ENCODE data around the gene IGFALS. TPM values are rescaled to one million over a fixed set of nuclear protein-coding genes. Genes with fewer than 3 reads are reported as not detected.
A peak's percentile ranks its signal among the peaks of the same experiment; 100 is the strongest.

IGFALS gene
- total RNA-seq, 2 donors from 2014 or later, result not detected

DNA sequence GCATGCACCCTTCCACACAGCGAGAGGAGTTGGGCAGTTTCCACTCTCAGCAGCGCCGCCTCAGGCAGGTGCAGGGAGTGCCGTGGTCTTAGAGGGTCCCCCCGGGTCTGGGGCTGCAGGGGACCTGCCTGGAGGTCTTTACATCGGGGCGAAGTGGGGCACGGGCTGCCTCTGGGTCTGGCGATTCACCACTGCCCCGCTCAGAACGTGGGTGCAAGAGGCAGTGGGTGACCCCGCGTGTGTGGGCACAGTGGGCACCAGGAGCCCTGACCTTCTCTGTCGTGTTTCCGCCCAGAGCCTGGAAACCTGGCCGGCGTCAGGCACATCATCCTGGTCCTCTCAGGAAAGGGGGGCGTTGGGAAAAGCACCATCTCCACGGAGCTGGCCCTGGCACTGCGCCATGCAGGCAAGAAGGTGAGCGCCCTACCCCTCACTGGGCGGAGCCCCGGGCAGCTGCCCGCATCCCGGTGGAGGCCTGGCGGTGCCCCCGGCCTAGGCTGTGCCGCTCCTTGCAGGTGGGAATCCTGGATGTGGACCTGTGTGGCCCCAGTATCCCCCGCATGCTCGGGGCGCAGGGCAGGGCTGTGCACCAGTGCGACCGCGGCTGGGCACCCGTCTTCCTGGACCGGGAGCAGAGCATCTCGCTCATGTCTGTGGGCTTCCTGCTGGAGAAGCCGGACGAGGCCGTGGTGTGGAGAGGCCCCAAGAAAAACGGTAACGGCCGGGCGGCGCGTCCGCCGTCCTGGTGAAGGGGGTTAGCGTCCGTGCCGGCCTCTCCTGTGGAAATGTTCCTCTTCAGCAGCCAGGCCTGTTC, 7.1 kb downstream of the IGFALS start:
- H3K4me1 ChIP-seq (ENCODE audit: control insufficient read depth, insufficient read depth, low read length), result peaks cover under 1% of the 10 kb centered on the region
- Mint-ChIP-seq H3K27ac (no peak overlapping the region), H3K4me1 (peaks cover 6% of the 10 kb centered on the region), H3K9me3 (no peaks in the 10 kb centered on the region), H3K4me3 (no peak overlapping the region), H3K36me3 (ENCODE audit: low read depth) (peaks cover 13% of the 10 kb centered on the region), H3K27me3 (ENCODE audit: insufficient read depth) (no peaks in the 10 kb centered on the region)
- WGBS, 2 experiments (ENCODE audit: insufficient coverage in 1 of 2, insufficient read length in 1 of 2), result 93 to 95% methylated on average over 33 to 51 of the region's 51 CpGs
- TF ChIP-seq, protein P1, sequence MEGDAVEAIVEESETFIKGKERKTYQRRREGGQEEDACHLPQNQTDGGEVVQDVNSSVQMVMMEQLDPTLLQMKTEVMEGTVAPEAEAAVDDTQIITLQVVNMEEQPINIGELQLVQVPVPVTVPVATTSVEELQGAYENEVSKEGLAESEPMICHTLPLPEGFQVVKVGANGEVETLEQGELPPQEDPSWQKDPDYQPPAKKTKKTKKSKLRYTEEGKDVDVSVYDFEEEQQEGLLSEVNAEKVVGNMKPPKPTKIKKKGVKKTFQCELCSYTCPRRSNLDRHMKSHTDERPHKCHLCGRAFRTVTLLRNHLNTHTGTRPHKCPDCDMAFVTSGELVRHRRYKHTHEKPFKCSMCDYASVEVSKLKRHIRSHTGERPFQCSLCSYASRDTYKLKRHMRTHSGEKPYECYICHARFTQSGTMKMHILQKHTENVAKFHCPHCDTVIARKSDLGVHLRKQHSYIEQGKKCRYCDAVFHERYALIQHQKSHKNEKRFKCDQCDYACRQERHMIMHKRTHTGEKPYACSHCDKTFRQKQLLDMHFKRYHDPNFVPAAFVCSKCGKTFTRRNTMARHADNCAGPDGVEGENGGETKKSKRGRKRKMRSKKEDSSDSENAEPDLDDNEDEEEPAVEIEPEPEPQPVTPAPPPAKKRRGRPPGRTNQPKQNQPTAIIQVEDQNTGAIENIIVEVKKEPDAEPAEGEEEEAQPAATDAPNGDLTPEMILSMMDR (conservative IDR thresholded peaks at IDR 0.05), result peak; percentile 32
- H3K27me3 ChIP-seq (ENCODE audit: control insufficient read depth, insufficient read depth, low read length, poor library complexity, severe bottlenecking), result no peaks in the 10 kb centered on the region
- H3K36me3 ChIP-seq (ENCODE audit: control insufficient read depth, insufficient read depth, low read length), result peaks cover 4% of the 10 kb centered on the region
- peak; percentile 63 for DNase-seq
- H3K9ac ChIP-seq (ENCODE audit: extremely low read depth, low read length, poor library complexity, severe bottlenecking), result no peak overlapping the region
- H3K4me3 ChIP-seq (ENCODE audit: low read length), result no peak overlapping the region
- no peak overlapping the region for H3K27ac ChIP-seq (ENCODE audit: low read depth, low read length)
- H3K9me3 ChIP-seq (ENCODE audit: control insufficient read depth, low read length), result no peaks in the 10 kb centered on the region

DNA sequence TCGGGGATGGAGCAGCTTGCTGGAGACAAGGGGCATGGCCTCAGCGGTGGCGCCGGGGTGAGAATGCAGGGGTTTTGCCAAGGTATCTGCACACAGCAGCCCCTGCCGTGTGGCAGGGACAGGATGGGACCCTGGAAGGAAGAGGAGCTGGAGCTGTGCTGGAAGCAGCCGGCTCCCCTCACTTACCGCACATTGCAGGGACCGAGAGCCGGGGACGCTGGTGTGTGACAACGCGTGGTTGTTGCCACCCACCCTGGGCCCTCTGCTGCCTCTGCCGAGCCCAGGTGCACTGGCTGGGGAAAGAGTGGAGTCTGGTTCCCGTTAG, 7.7 kb downstream of the IGFALS start:
- no peaks in the 10 kb centered on the region for H3K9me3 ChIP-seq (ENCODE audit: control insufficient read depth, low read length)
- no peak overlapping the region for H3K27ac Mint-ChIP-seq
- H3K4me3 Mint-ChIP-seq, result no peak overlapping the region
- peaks cover 10% of the 10 kb centered on the region for H3K4me1 Mint-ChIP-seq
- TF ChIP-seq, protein P1 (conservative IDR thresholded peaks at IDR 0.05), result no peak
- H3K4me1 ChIP-seq (ENCODE audit: control insufficient read depth, insufficient read depth, low read length), result peaks cover 7% of the 10 kb centered on the region
- no peak for DNase-seq
- H3K9ac ChIP-seq (ENCODE audit: extremely low read depth, low read length, poor library complexity, severe bottlenecking), result no peak overlapping the region
- no peak overlapping the region for H3K27ac ChIP-seq (ENCODE audit: low read depth, low read length)
- no peaks in the 10 kb centered on the region for H3K27me3 Mint-ChIP-seq (ENCODE audit: insufficient read depth)
- H3K27me3 ChIP-seq (ENCODE audit: control insufficient read depth, insufficient read depth, low read length, poor library complexity, severe bottlenecking), result no peaks in the 10 kb centered on the region
- 95 to 100% methylated on average over 8 to 14 of the region's 14 CpGs for WGBS, 2 experiments (ENCODE audit: insufficient coverage in 1 of 2, insufficient read length in 1 of 2)
- peaks cover 13% of the 10 kb centered on the region for H3K36me3 Mint-ChIP-seq (ENCODE audit: low read depth)
- H3K4me3 ChIP-seq (ENCODE audit: low read length), result no peak overlapping the region
- peaks cover 8% of the 10 kb centered on the region for H3K36me3 ChIP-seq (ENCODE audit: control insufficient read depth, insufficient read depth, low read length)
- no peaks in the 10 kb centered on the region for H3K9me3 Mint-ChIP-seq

DNA sequence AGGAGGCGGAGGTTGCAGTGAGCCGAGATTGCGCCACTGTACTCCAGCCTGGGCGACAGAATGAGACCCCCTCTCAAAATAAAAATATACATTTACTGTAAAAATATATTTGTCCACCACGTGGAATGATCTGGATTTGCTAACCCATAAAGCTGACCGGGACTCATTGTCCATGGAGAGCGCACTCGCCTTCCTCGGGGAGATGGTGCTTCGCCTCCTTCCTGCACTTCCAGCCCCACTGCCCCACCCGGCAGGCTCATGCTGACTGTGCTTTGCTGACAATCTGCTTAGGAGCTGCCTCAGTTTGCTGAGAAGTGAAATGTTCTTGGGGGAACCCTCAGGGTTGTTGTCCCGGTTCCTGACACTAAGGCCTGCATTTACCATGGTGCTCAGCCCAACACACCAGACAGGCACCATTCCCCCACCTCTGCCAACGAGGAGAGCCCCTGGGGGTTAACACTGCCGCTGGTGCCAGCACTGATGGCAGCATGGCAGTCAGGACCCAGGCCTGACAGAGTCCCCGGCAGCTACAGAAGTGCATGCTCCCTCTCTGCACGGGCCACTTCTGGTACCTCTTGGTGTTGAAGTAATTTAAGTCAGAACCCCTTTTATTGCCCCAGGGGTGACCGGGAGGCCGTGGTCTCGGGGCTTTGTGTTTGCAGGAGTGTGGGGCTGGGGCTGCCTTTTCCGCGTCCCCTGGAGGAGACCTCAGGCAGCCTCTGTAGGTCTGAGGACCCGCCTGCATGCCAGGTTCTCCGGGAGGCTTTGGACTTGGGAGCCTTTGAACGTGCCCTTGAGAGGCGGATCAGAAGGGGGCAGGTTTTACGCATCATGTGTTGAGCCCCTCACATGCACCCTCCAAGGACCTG, 8.3 kb downstream of the IGFALS start:
- H3K36me3 ChIP-seq (ENCODE audit: control insufficient read depth, insufficient read depth, low read length), result peaks cover 14% of the 10 kb centered on the region
- no peak overlapping the region for H3K9ac ChIP-seq (ENCODE audit: extremely low read depth, low read length, poor library complexity, severe bottlenecking)
- H3K27ac ChIP-seq (ENCODE audit: low read depth, low read length), result no peak overlapping the region
- H3K4me1 ChIP-seq (ENCODE audit: control insufficient read depth, insufficient read depth, low read length), result peaks cover 8% of the 10 kb centered on the region
- Mint-ChIP-seq H3K27ac (no peak overlapping the region), H3K9me3 (no peaks in the 10 kb centered on the region), H3K4me1 (peaks cover 10% of the 10 kb centered on the region), H3K36me3 (ENCODE audit: low read depth) (peaks cover 15% of the 10 kb centered on the region), H3K27me3 (ENCODE audit: insufficient read depth) (no peaks in the 10 kb centered on the region), H3K4me3 (peak overlapping the region; percentile 39)
- TF ChIP-seq, protein P1 (conservative IDR thresholded peaks at IDR 0.05), result no peak
- no peaks in the 10 kb centered on the region for H3K27me3 ChIP-seq (ENCODE audit: control insufficient read depth, insufficient read depth, low read length, poor library complexity, severe bottlenecking)
- no peak for DNase-seq
- no peaks in the 10 kb centered on the region for H3K9me3 ChIP-seq (ENCODE audit: control insufficient read depth, low read length)
- H3K4me3 ChIP-seq (ENCODE audit: low read length), result no peak overlapping the region
- WGBS, 2 experiments (ENCODE audit: insufficient coverage in 1 of 2, insufficient read length in 1 of 2), result 93 to 99% methylated on average over 21 to 23 of the region's 26 CpGs

All from endodermal cell (in vitro differentiated cells).